ENCODE results near the gene BPIFB4. TPM values are rescaled to one million over a fixed set of nuclear protein-coding genes. Genes with fewer than 3 reads are reported as not detected.
"Not testable (repeated sequence)": the region's sequence is repeated elsewhere in the genome, so short reads cannot be mapped to it uniquely, and the experiment has no call there.

Gene BPIFB4
- total RNA-seq, 2 experiments from 2014 or later, result not detected

GRCh38 chr20:33113387-33113908, 34.0 kb downstream of the BPIFB4 start:
- H3K4me3 ChIP-seq (ENCODE audit: low read length), result no peak overlapping the region
- intact Hi-C loops (cut with DNase I, micrococcal nuclease), result no loop called here
- CTCF ChIA-PET, result no interaction called here
- H3K27ac ChIP-seq (ENCODE audit: low read depth in 1 of 2, low read length in 2 of 2), result no peak overlapping the region
- no peak for DNase-seq
- Mint-ChIP-seq H3K36me3 (ENCODE audit: low read depth) (no peaks in the 10 kb centered on the region), H3K27me3 (no peaks in the 10 kb centered on the region), H3K4me3 (no peak overlapping the region), H3K9me3 (no peaks in the 10 kb centered on the region), H3K4me1 (ENCODE audit: low read depth) (no peaks in the 10 kb centered on the region), H3K27ac (no peak overlapping the region)
- POLR2A ChIA-PET, result no interaction called here
- no peak for TF ChIP-seq CTCF (IDR thresholded peaks at IDR 0.05)
- H3K9me3 ChIP-seq (ENCODE audit: control insufficient read depth in 1 of 2, insufficient read depth in 1 of 2, low read length in 2 of 2), result no peaks in the 10 kb centered on the region
- H3K36me3 ChIP-seq (ENCODE audit: insufficient read depth, low read length), result no peaks in the 10 kb centered on the region
- ATAC-seq (ENCODE audit: poor library complexity), result no peak
- H3K27me3 ChIP-seq (ENCODE audit: control insufficient read depth in 1 of 2, insufficient read depth in 2 of 2, low read length in 2 of 2), result no peaks in the 10 kb centered on the region
- H3K4me1 ChIP-seq (ENCODE audit: insufficient read depth, low read length), result no peaks in the 10 kb centered on the region

GRCh38 chr20:33115501-33115900, 36.1 kb downstream of the BPIFB4 start:
- H3K9me3 Mint-ChIP-seq; H3K27me3 ChIP-seq (ENCODE audit: control insufficient read depth in 1 of 2, insufficient read depth in 2 of 2, low read length in 2 of 2); H3K4me1 ChIP-seq (ENCODE audit: insufficient read depth, low read length); intact Hi-C loops (cut with DNase I, micrococcal nuclease); CTCF ChIA-PET; H3K4me3 Mint-ChIP-seq; H3K4me1 Mint-ChIP-seq (ENCODE audit: low read depth); H3K27ac ChIP-seq (ENCODE audit: low read depth in 1 of 2, low read length in 2 of 2); H3K27ac Mint-ChIP-seq; H3K27me3 Mint-ChIP-seq; H3K4me3 ChIP-seq (ENCODE audit: low read length); H3K36me3 Mint-ChIP-seq (ENCODE audit: low read depth); H3K36me3 ChIP-seq (ENCODE audit: insufficient read depth, low read length); H3K9me3 ChIP-seq (ENCODE audit: control insufficient read depth in 1 of 2, insufficient read depth in 1 of 2, low read length in 2 of 2); DNase-seq; ATAC-seq (ENCODE audit: poor library complexity); POLR2A ChIA-PET: not testable (repeated sequence)

- DNase-seq, result no peak
- no peak for ATAC-seq (ENCODE audit: poor library complexity)
- Histone ChIP-seq H3K4me1 (ENCODE audit: insufficient read depth, low read length) (no peaks in the 10 kb centered on the region), H3K27ac (ENCODE audit: low read depth in 1 of 2, low read length in 2 of 2) (no peak overlapping the region), H3K4me3 (ENCODE audit: low read length) (no peak overlapping the region), H3K9me3 (ENCODE audit: control insufficient read depth in 1 of 2, insufficient read depth in 1 of 2, low read length in 2 of 2) (peaks cover 0 to under 1% of the 10 kb centered on the region in 2 experiments), H3K36me3 (ENCODE audit: insufficient read depth, low read length) (no peaks in the 10 kb centered on the region), H3K27me3 (ENCODE audit: control insufficient read depth in 1 of 2, insufficient read depth in 2 of 2, low read length in 2 of 2) (no peaks in the 10 kb centered on the region)
- intact Hi-C loops (cut with DNase I, micrococcal nuclease), result no loop called here
- no peak for TF ChIP-seq CTCF (IDR thresholded peaks at IDR 0.05)
- ChIA-PET POLR2A (no interaction called here), CTCF (no interaction called here)
- no peak overlapping the region for H3K27ac Mint-ChIP-seq
- H3K4me3 Mint-ChIP-seq, result no peak overlapping the region
- H3K27me3 Mint-ChIP-seq, result peaks cover 5% of the 10 kb centered on the region
- no peaks in the 10 kb centered on the region for H3K36me3 Mint-ChIP-seq (ENCODE audit: low read depth)
- H3K4me1 Mint-ChIP-seq (ENCODE audit: low read depth), result peaks cover 5% of the 10 kb centered on the region
- H3K9me3 Mint-ChIP-seq, result no peaks in the 10 kb centered on the region
Measured at GRCh38 chr20:33119725-33120720, 40.6 kb downstream of the BPIFB4 start.

All from CD4-positive, alpha-beta T cell (primary cell).